ENCODE data around the gene MYO3B.

- TF ChIP-seq, protein P1, sequence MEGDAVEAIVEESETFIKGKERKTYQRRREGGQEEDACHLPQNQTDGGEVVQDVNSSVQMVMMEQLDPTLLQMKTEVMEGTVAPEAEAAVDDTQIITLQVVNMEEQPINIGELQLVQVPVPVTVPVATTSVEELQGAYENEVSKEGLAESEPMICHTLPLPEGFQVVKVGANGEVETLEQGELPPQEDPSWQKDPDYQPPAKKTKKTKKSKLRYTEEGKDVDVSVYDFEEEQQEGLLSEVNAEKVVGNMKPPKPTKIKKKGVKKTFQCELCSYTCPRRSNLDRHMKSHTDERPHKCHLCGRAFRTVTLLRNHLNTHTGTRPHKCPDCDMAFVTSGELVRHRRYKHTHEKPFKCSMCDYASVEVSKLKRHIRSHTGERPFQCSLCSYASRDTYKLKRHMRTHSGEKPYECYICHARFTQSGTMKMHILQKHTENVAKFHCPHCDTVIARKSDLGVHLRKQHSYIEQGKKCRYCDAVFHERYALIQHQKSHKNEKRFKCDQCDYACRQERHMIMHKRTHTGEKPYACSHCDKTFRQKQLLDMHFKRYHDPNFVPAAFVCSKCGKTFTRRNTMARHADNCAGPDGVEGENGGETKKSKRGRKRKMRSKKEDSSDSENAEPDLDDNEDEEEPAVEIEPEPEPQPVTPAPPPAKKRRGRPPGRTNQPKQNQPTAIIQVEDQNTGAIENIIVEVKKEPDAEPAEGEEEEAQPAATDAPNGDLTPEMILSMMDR (IDR thresholded peaks at IDR 0.05; ENCODE audit: low read depth, low read length, poor library complexity, severe bottlenecking): no peak
- no peak for TF ChIP-seq EZH2phosphoT487 (IDR thresholded peaks at IDR 0.05; ENCODE audit: borderline replicate concordance, low read length)
These were observed 469.9 kb downstream of the MYO3B start for GRCh38 chr2:170647741-170648436.

Measured in DOHH2 (cell line).